Astrocyte of the spinal cord (primary cell): ENCODE results near the gene CAPN2.

Source experiments
- DNase-seq: peaks from one replicate; pipeline ENCODE4 v3.0.0; 2011; ENCODE audit warnings: low read depth, low spot score
- H3K4me3 ChIP-seq: 2 replicates; pipeline ENCODE4 v1.5.1; 2011; ENCODE audit warnings: low read depth, mild to moderate bottlenecking, low read length, moderate library complexity
- in situ Hi-C: cut with HindIII; loops from 2 replicates; pipeline ENCODE4 v1.10.0; 2017; ENCODE audit warnings: low sequenced_read_pairs
- TF ChIP-seq, protein P1 (sequence below): IDR thresholded peaks from 2 replicates; pipeline ENCODE4 v1.5.1; 2012; ENCODE audit warnings: low read depth, mild to moderate bottlenecking, low read length, inconsistent platforms

Gene CAPN2

DNA sequence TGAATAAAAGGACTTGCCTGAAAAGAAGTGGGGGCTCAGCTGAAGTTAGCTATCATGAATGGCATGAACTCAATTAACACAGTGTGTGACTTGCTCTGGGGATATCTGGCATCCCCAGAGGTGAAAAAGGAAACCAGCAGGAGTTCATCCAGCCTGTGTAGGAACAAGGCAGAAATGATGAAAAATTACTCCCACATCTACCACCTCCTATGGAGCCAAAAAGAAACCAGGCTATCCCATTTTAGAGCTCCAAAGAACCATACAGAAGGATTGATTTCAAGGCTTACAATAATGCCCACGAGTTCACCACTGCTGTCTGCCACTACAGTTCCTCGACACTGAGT is 108.1 kb downstream of the CAPN2 start:
- H3K4me3 ChIP-seq = no peak overlapping the region
- DNase-seq = no peak
- in situ Hi-C loops = no loop called here
- TF ChIP-seq, protein P1, sequence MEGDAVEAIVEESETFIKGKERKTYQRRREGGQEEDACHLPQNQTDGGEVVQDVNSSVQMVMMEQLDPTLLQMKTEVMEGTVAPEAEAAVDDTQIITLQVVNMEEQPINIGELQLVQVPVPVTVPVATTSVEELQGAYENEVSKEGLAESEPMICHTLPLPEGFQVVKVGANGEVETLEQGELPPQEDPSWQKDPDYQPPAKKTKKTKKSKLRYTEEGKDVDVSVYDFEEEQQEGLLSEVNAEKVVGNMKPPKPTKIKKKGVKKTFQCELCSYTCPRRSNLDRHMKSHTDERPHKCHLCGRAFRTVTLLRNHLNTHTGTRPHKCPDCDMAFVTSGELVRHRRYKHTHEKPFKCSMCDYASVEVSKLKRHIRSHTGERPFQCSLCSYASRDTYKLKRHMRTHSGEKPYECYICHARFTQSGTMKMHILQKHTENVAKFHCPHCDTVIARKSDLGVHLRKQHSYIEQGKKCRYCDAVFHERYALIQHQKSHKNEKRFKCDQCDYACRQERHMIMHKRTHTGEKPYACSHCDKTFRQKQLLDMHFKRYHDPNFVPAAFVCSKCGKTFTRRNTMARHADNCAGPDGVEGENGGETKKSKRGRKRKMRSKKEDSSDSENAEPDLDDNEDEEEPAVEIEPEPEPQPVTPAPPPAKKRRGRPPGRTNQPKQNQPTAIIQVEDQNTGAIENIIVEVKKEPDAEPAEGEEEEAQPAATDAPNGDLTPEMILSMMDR = no peak

DNA sequence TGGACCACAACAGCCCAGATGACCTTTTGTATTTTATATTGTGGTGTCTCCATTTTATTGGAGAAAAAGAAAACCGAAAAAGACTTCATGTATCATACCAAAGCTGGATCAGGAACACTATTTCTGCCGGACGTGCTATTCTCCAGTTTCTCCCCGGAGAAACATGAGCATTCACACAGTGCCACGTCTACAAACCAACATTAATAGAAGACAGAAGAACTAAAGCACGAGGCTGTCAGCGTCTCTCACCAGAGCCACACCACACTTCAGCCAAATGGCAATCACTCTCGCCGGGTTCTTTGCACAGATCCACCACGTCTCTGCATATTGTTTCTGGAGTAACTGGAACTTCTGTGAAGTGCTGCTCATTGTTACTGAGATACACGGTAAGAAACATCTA is 108.6 kb downstream of the CAPN2 start:
- in situ Hi-C loops = no loop called here
- no peak for DNase-seq
- H3K4me3 ChIP-seq = no peak overlapping the region
- TF ChIP-seq, protein P1 = no peak

DNA sequence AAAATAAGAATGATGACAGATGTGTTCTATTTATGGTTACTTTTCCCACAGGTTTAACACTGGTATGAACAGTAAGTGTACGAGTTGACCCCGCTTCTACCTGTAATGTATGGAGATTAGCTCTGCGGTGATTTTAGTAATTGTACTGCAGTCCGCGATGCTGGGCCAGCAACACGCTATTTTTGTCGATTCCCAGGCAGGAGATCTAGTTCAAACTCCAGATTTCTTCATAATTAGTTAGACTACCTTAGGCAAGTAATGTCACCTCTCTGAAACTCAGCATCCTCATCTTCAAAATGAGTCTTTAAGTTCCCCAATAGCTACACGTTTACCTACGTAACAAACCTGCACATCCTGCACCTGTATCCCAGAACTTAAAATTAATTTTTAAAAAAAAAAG is 111.9 kb downstream of the CAPN2 start:
- in situ Hi-C loops = no loop called here

DNA sequence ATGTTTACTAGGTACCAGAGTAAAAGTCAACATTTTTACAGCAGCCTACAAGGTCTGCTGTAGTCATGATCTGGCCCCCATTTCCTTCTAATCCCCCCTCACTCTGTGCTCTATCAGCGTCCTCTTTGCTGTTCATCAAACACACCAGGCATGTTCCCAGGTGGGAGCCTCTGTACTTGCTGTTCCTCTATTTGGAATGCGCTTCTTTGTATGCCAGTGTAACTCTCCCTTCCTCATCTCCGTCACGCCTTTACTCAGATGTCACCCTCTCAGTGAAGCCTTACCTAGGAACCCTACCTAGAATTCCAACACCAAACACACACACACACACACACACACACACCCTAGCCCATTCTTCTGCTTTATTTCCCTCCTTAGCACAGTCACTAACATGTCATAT is 112.4 kb downstream of the CAPN2 start:
- no peak overlapping the region for H3K4me3 ChIP-seq
- TF ChIP-seq, protein P1 = no peak
- in situ Hi-C loops = no loop called here

More for the DNA sequence above, 111.9 kb downstream of the CAPN2 start:
- TF ChIP-seq, protein P1 = no peak
- H3K4me3 ChIP-seq = no peak overlapping the region
- DNase-seq = no peak

More for the DNA sequence above, 112.4 kb downstream of the CAPN2 start:
- DNase-seq = no peak
